GM18858 (cell line): Measurements from ENCODE around the gene SCNN1B.
"Not testable (repeated sequence)": the region's sequence is repeated elsewhere in the genome, so short reads cannot be mapped to it uniquely, and the experiment has no call there.

Source experiments
- ATAC-seq: cut with Tn5 transposase; IDR thresholded peaks from one replicate; pipeline ENCODE4 v1.9.1; 2021; ENCODE audit not compliant: unreplicated experiment

Gene SCNN1B

GRCh38 chr16:23302045-23302956, at the start of gene SCNN1B:
SCNN1B (plus strand) TSS chr16:23302302; CDS start chr16:23348600, 46,298 bp downstream.
- ATAC-seq = no peak

DNA sequence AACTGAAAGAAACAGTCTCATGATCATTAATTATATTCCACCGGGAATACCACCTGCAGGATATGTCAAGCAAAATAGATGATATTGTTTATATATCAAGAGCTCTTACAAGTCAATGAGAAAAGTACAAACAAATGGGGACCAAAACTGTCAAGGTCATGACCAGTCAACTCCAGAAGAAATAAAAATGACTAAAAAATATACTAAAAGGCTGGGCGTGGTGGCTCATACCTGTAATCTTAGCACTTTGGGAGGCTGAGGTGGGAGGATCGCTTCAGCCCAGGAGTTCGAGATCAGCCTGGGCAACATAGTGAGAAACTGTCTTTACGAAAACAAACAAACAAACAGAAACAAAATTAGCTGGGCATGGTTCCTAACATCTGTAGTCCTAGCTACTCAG, 49.8 kb upstream of the SCNN1B start:
- ATAC-seq = no peak

DNA sequence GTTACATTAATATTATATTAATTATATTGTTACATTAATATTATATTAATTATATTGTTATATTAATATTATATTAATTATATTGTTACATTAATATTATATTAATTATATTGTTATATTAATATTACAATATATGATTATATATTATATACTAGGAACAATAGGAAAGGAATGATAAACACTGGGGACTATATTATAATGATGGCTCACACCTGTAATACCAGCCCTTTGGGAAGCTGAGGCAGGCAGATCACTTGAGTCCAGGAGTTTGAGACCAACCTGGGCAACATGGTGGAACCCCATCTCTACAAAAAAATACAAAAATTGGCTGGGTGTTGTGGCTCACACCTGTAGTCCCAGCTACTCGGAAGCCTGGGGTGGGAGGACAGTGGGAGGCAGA, 48.5 kb upstream of the SCNN1B start:
- ATAC-seq = not testable (repeated sequence)

DNA sequence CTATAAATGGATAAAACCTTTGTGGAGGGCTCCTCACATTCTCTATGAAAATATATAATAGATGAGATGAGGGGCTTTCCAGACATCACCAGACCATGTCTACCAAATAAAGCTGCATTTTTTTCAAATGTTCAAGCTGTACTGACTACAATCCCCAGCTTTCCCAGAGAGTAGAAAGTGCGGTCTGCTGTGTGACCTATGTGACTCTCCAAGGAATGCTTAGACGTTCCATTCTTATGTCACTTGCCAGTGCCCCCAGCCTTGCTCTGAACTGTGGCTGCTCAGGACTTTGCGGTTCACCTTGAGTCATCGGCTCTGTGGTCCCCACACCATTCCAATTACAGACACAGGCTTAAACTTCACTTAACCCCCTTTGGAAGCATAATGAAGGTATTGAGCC, 47.8 kb upstream of the SCNN1B start:
- ATAC-seq = no peak

GRCh38 chr16:23255000-23255399, 47.1 kb upstream of the SCNN1B start:
- ATAC-seq = no peak

DNA sequence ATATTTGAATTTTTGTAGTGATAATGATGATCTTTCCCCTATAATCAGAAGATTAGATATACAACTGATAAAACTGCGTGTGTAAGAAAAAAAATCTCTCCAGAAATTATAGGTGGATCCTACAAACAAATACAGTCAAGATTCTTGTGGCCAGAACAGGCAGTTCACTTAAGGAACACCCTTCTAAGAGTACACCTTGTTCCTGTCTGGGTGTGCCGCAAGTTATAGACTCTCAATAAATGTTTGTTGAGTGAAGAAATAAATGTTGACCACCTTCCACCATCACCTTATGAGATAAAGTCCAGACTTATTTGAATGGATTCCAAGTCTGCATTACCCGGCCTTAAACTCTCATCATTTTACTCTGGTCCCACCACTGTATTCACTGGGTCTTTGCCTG, 45.7 kb upstream of the SCNN1B start:
- ATAC-seq = no peak

DNA sequence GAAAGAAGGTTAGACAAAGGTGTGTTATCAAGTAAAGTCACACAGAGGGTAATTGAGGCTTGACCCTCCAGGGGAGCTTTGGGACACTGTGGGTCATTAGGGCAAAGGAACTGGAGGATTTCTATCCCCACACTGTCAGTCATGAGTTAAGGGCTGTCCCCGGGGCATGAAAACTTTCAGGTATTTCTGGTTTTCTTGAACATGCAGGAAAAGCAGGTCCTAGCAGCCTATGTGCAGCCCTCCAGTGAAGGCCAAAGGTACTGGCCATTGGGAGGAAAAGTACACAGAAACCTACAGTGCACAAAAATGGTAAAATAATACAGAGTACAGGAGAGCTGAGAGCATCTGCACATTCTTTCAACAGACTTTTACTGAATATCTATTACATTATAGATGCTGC, 44.4 kb upstream of the SCNN1B start:
- ATAC-seq = no peak

DNA sequence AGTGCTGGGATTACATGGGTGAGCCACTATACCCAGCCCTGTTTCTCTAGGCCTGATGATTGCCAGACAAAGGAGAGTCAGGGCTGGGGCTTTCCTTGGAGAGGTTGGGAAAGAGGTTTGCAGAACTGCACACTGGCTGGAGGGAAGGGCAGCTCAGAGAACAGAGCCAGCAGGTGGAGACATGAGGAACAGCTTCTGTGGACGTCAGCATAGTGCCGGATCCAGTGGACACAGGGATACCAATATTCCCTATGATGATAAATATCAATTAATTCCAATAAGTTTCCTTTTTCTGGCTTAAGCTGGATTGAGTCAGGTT, 43.2 kb upstream of the SCNN1B start:
- no peak for ATAC-seq

DNA sequence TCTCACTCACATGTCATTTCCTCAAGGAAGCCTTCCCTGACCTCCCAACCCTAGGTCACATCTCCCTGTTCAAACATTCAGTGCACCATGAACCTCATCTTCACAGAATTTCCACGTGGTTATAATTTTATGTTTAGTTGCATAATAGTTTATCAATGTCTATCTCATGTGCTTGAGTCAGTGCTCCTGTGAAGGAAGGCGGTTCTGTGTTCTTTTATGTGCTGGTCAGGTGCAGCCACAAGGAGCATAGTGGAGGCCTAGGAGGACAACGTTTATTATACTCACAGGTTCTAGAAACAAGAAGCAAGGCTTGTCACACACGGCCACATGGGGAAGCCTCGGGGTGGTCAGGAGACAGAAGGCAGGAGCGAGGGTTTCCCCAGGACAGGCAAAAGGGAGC, 34.5 kb upstream of the SCNN1B start:
- no peak for ATAC-seq

DNA sequence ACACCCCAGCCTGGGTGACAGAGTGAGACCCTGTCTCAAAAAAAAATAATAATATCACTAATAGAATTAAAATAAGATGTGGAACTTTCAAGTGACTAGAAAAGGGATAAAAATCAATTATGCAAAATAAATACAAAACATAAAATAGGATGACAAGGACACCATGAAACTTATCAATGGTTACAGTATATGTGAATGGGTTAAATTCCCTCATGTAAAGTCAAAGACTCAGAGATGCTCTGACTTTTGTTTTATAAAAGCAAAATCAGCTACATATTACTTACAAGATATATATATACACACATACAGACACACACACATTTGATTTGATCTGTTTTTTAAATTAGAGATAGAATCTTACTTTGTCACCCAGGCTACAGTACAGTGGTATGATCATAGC, 33.5 kb upstream of the SCNN1B start:
- no peak for ATAC-seq

DNA sequence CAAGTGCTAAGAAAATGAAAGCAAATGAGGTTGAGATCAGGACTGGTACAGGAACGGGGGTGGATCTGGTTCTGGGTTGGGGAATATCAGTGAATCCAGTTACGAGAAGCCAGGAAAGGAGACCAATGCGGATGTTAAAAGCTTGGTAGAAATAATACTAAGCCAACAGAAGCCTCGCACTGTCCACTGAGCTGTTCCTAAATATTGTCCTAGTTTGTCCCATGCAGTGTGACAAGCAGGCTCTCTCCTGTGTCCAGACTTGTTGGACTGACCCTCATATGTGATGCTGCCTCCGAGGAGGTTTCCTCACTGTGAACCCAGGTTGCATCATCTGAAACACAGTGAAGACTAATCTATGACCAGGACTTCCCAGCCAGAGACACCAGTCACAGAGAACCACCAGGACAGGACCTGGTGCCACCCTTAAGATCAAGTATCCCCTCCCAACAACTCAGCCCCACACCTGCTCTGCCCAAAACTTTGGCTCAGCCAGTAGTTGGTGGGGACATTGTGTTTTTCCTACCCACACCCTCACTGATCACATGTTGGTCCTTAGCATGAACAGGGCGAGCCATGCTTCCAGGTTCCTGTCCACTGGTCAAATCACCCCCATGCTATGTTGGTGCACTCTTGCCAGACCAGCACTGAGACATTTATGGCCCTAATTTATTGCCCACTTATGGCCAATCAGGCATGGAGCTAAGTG, 32.7 kb upstream of the SCNN1B start:
- no peak for ATAC-seq

DNA sequence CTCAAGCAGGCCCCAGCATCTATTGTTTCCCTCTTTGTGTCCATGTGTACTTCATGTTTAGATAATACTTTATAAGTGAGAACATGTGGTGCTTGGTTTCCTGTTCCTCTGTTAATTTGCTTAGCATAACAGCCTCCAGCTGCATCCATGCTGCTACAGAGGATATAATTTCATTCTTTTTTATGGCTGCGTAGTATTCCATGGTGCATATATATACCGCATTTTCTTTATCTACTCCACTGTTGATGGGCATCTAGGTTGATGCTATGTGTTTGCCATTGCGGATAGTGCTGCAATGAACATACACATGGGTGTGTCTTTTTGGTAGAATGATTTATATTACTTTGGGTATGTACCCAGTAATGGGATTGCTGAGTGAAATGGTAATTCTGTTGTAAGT, 31.4 kb upstream of the SCNN1B start:
- no peak for ATAC-seq

DNA sequence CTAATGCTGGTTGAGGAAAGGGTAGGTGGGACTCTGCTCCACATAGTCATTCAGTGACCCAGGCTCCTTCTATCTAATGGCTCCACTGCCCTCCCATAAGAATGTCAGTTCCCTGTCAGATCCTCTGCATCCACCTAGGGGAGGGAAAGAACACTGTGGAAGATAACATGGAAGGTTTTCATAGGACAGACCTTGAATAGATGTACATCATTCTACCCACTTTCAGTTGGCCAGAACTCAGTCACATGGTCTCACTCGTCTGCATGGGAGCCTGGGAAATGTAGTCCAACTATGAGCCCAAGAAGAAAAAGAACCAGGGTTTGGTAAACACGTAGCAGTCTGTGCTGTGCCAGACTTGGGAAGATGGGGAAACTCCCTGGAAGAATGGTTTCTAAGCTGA, 27.1 kb upstream of the SCNN1B start:
- no peak for ATAC-seq

DNA sequence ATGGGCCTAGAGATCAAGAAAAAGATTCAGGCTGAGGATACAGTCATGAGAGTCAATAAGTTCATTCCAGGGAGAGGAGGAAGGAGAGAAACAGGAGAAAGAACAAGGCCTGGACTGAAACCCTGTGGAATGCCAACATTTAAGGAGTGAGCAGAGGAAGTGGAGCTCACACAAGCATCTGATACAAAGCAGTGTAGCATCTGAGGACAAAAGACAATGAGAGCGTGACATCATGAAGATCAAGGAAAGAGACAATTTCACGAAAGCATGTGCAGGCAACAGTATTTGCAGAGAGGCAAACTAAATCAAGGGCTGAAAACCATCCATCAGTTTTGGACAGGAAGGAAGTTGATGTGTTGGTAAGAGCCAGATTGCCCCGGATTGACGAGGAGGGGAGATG, 25.3 kb upstream of the SCNN1B start:
- no peak for ATAC-seq

DNA sequence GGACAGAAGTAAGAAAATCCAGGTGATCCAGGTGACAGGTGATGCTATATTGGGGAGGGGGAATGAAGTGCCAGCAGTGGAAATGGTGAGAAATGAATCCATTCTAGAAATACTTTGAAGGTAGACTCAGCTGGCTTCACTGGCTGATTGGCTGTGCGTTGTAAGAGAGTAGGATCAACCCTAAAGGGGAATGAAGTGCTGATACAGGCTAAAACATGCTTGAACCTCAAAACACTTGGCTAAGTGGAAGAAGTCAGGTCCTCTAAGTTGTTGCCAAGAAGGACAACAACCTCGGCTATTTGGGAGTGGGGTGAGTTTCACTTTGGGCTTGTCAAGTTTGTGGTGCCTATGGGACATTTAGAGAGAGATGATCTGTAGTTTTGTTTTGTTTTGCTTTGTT, 24.1 kb upstream of the SCNN1B start:
- ATAC-seq = no peak

- no peak for ATAC-seq
Measured at GRCh38 chr16:23279721-23280153, 22.4 kb upstream of the SCNN1B start.

DNA sequence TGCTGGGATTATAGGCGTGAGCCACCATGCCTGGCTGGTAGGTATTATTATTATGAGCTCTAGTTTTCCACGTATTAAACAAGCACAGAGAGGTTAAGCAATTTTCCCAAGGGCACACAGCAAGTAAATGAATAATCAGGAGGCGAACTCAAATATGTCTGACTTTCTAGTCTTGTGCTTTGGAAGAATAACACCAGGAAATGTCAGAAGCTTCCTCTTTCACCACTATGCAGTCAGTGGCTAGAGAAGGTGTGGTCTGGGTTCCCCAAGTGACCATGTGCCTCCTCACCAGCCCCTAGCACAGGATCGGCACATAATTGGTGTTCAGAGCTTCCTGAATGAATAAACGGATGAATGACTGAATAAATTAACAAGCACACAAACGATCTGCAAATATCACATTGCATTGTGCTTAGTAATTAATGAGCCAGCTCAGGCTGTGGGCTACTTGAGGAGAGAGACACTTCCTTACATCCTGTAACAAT, 21.6 kb upstream of the SCNN1B start:
- no peak for ATAC-seq

DNA sequence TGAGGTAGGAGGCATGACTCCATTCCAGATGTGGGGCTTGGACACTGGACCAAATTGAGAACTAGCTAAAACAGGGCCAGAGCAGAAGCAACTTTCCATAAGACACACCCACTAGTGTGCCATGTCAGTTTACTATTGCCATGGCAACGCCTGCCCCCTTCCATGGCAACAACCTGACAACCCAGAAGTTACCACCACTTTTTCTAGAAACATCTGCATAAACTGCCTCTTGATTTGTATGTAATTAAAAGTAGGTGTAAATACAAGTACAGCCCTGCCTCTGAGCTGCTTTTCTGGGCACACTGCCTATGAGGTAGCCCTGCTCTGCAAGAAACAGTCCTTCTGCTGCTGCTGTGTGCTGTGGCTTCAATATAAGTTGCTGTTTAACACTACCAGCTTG, 19.5 kb upstream of the SCNN1B start:
- ATAC-seq = no peak

GRCh38 chr16:23283571-23283970, 18.5 kb upstream of the SCNN1B start:
- no peak for ATAC-seq

GRCh38 chr16:23284584-23284983, 17.5 kb upstream of the SCNN1B start:
- ATAC-seq = no peak

- no peak for ATAC-seq
Measured at GRCh38 chr16:23286131-23286532, 16.0 kb upstream of the SCNN1B start.

- no peak for ATAC-seq
Measured at GRCh38 chr16:23288209-23288608, 13.9 kb upstream of the SCNN1B start.
